Stimulated activated naive CD8-positive, alpha-beta T cell treated with anti-CD3 and anti-CD28 coated beads, Interleukin-15, amount 100 ng/mL, for 72 hours (primary cell): ENCODE results near the gene GYPE.
"Not testable (repeated sequence)": the region's sequence is repeated elsewhere in the genome, so short reads cannot be mapped to it uniquely, and the experiment has no call there.

Experiments used
- ATAC-seq: fragments of 150-1000 bp; cut with Tn5 transposase; 2 replicates; pipeline ENCODE4 v1.10.0; 2021; ENCODE audit warnings: mild to moderate bottlenecking, moderate library complexity
- DNase-seq, 2 donors: peaks; one replicate each; pipeline ENCODE4 v3.0.0; 2021 to 2022
- H3K27ac Mint-ChIP-seq, 2 donors: one replicate each; pipeline ENCODE4 v1.8.0; 2022; ENCODE audit warnings: mild to moderate bottlenecking in 2 of 2, mixed read lengths in 2 of 2, moderate library complexity in 2 of 2
- H3K27me3 Mint-ChIP-seq: one replicate; pipeline ENCODE4 v1.8.0; 2022; ENCODE audit warnings: mixed read lengths
- H3K4me1 Mint-ChIP-seq: one replicate; pipeline ENCODE4 v1.8.0; 2022; ENCODE audit warnings: mild to moderate bottlenecking, mixed read lengths
- H3K4me3 Mint-ChIP-seq, 2 donors: one replicate each; pipeline ENCODE4 v1.8.0; 2022; ENCODE audit warnings: mild to moderate bottlenecking in 2 of 2, mixed read lengths in 2 of 2, moderate library complexity in 1 of 2
- H3K9me3 Mint-ChIP-seq, 2 donors: one replicate each; pipeline ENCODE4 v1.8.0; 2022; ENCODE audit warnings: mixed read lengths in 2 of 2

GYPE gene

GRCh38 chr4:143905440-143905839 lies at the start of gene GYPE:
GYPE (minus strand) TSS chr4:143905559; CDS start chr4:143905507, 52 bp downstream.
- peaks cover 18% of the 10 kb centered on the region for H3K4me1 Mint-ChIP-seq
- not testable (repeated sequence) for ATAC-seq

GRCh38 chr4:143951458-143951972 lies 46.2 kb upstream of the GYPE start:
- not testable (repeated sequence) for H3K27me3 Mint-ChIP-seq, H3K9me3 Mint-ChIP-seq, H3K4me3 Mint-ChIP-seq

More at GRCh38 chr4:143905440-143905839, at the start of gene GYPE:
- H3K4me3 Mint-ChIP-seq, H3K9me3 Mint-ChIP-seq, H3K27me3 Mint-ChIP-seq, DNase-seq, H3K27ac Mint-ChIP-seq: not testable (repeated sequence)

GRCh38 chr4:143950967-143951366 lies 45.6 kb upstream of the GYPE start:
- not testable (repeated sequence) for H3K9me3 Mint-ChIP-seq, H3K4me3 Mint-ChIP-seq, ATAC-seq, DNase-seq, H3K27me3 Mint-ChIP-seq, H3K4me1 Mint-ChIP-seq, H3K27ac Mint-ChIP-seq

More at GRCh38 chr4:143951458-143951972, 46.2 kb upstream of the GYPE start:
- not testable (repeated sequence) for DNase-seq, ATAC-seq, H3K4me1 Mint-ChIP-seq, H3K27ac Mint-ChIP-seq

- not testable (repeated sequence) for H3K9me3 Mint-ChIP-seq, H3K4me1 Mint-ChIP-seq, ATAC-seq
These were observed 44.8 kb upstream of the GYPE start for GRCh38 chr4:143950185-143950584.

GRCh38 chr4:143947493-143947892 lies 42.1 kb upstream of the GYPE start:
- not testable (repeated sequence) for H3K9me3 Mint-ChIP-seq, ATAC-seq, H3K4me3 Mint-ChIP-seq, H3K27ac Mint-ChIP-seq, H3K27me3 Mint-ChIP-seq, H3K4me1 Mint-ChIP-seq, DNase-seq

More at GRCh38 chr4:143950185-143950584, 44.8 kb upstream of the GYPE start:
- not testable (repeated sequence) for H3K27me3 Mint-ChIP-seq, DNase-seq, H3K4me3 Mint-ChIP-seq
- H3K27ac Mint-ChIP-seq: peak overlapping the region in 1 of 2 donors; percentile 65

- not testable (repeated sequence) for H3K4me3 Mint-ChIP-seq, H3K27ac Mint-ChIP-seq, H3K27me3 Mint-ChIP-seq, H3K4me1 Mint-ChIP-seq, ATAC-seq, H3K9me3 Mint-ChIP-seq, DNase-seq
These were observed 35.3 kb upstream of the GYPE start for GRCh38 chr4:143940708-143941107.

- H3K9me3 Mint-ChIP-seq: no peaks in the 10 kb centered on the region
- DNase-seq: no peak
- ATAC-seq: no peak
- no peaks in the 10 kb centered on the region for H3K27me3 Mint-ChIP-seq
- no peaks in the 10 kb centered on the region for H3K4me1 Mint-ChIP-seq
- H3K27ac Mint-ChIP-seq: no peak overlapping the region
- no peak overlapping the region for H3K4me3 Mint-ChIP-seq
These were observed 34.2 kb upstream of the GYPE start for GRCh38 chr4:143939528-143939927.

GRCh38 chr4:143938890-143939289 lies 33.5 kb upstream of the GYPE start:
- not testable (repeated sequence) for ATAC-seq, H3K4me3 Mint-ChIP-seq, H3K4me1 Mint-ChIP-seq, H3K27ac Mint-ChIP-seq, H3K27me3 Mint-ChIP-seq, DNase-seq, H3K9me3 Mint-ChIP-seq

GRCh38 chr4:143921181-143921580 lies 15.8 kb upstream of the GYPE start:
- peaks cover 13% of the 10 kb centered on the region for H3K4me1 Mint-ChIP-seq
- DNase-seq: peak in 1 of 2 donors; percentile 15
- H3K27me3 Mint-ChIP-seq: no peaks in the 10 kb centered on the region
- ATAC-seq: peak; percentile 64
- peak overlapping the region; percentile 57 to 70 for H3K27ac Mint-ChIP-seq
- H3K4me3 Mint-ChIP-seq: no peak overlapping the region
- H3K9me3 Mint-ChIP-seq: no peaks in the 10 kb centered on the region

GRCh38 chr4:143916485-143916884 lies 11.1 kb upstream of the GYPE start:
- H3K4me1 Mint-ChIP-seq: peaks cover 11% of the 10 kb centered on the region
- not testable (repeated sequence) for ATAC-seq, H3K27ac Mint-ChIP-seq, H3K9me3 Mint-ChIP-seq, DNase-seq, H3K4me3 Mint-ChIP-seq, H3K27me3 Mint-ChIP-seq

- DNase-seq: not testable (repeated sequence)
These were observed 7.1 kb upstream of the GYPE start for GRCh38 chr4:143912478-143912877.

GRCh38 chr4:143911528-143912417 lies 6.4 kb upstream of the GYPE start:
- H3K9me3 Mint-ChIP-seq, H3K27me3 Mint-ChIP-seq: not testable (repeated sequence)
- peak; percentile 73 for ATAC-seq
- Mint-ChIP-seq H3K27ac (peak overlapping the region; percentile 86 to 93), H3K4me3 (peak overlapping the region; percentile 84 to 94), H3K4me1 (peaks cover 11% of the 10 kb centered on the region)
- DNase-seq: peak; percentile 37 to 42

More at GRCh38 chr4:143912478-143912877, 7.1 kb upstream of the GYPE start:
- H3K27me3 Mint-ChIP-seq, ATAC-seq, H3K9me3 Mint-ChIP-seq: not testable (repeated sequence)
- peak overlapping the region in 1 of 2 donors; percentile 84 for H3K4me3 Mint-ChIP-seq
- peak overlapping the region in 1 of 2 donors; percentile 86 for H3K27ac Mint-ChIP-seq
- peaks cover 10% of the 10 kb centered on the region for H3K4me1 Mint-ChIP-seq

GRCh38 chr4:143910906-143911305 lies 5.5 kb upstream of the GYPE start:
- not testable (repeated sequence) for DNase-seq, H3K27me3 Mint-ChIP-seq, H3K9me3 Mint-ChIP-seq, ATAC-seq
- Mint-ChIP-seq H3K4me1 (peaks cover 18% of the 10 kb centered on the region), H3K4me3 (peak overlapping the region; percentile 77 to 84), H3K27ac (peak overlapping the region in 1 of 2 donors; percentile 19)

GRCh38 chr4:143907811-143908210 lies 2.5 kb upstream of the GYPE start:
- H3K9me3 Mint-ChIP-seq, H3K4me3 Mint-ChIP-seq, H3K27ac Mint-ChIP-seq, H3K27me3 Mint-ChIP-seq: not testable (repeated sequence)
- DNase-seq (peak in 1 of 2 donors; percentile 13), ATAC-seq (peak; percentile 82)
- H3K4me1 Mint-ChIP-seq: peaks cover 18% of the 10 kb centered on the region

GRCh38 chr4:143904431-143904830 lies 928 bp downstream of the GYPE start:
- not testable (repeated sequence) for H3K27me3 Mint-ChIP-seq

GRCh38 chr4:143890323-143890722 lies 15.0 kb downstream of the GYPE start:
- not testable (repeated sequence) for H3K27me3 Mint-ChIP-seq, ATAC-seq, H3K4me3 Mint-ChIP-seq, H3K9me3 Mint-ChIP-seq, H3K4me1 Mint-ChIP-seq, DNase-seq, H3K27ac Mint-ChIP-seq

More at GRCh38 chr4:143904431-143904830, 928 bp downstream of the GYPE start:
- H3K9me3 Mint-ChIP-seq, DNase-seq, H3K4me3 Mint-ChIP-seq, ATAC-seq, H3K27ac Mint-ChIP-seq: not testable (repeated sequence)
- peaks cover 18% of the 10 kb centered on the region for H3K4me1 Mint-ChIP-seq
